ENCODE data around the gene CIDEA.
"Not testable (repeated sequence)": the region's sequence is repeated elsewhere in the genome, so short reads cannot be mapped to it uniquely, and the experiment has no call there.

CIDEA gene, protein sequence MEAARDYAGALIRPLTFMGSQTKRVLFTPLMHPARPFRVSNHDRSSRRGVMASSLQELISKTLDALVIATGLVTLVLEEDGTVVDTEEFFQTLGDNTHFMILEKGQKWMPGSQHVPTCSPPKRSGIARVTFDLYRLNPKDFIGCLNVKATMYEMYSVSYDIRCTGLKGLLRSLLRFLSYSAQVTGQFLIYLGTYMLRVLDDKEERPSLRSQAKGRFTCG

DNA sequence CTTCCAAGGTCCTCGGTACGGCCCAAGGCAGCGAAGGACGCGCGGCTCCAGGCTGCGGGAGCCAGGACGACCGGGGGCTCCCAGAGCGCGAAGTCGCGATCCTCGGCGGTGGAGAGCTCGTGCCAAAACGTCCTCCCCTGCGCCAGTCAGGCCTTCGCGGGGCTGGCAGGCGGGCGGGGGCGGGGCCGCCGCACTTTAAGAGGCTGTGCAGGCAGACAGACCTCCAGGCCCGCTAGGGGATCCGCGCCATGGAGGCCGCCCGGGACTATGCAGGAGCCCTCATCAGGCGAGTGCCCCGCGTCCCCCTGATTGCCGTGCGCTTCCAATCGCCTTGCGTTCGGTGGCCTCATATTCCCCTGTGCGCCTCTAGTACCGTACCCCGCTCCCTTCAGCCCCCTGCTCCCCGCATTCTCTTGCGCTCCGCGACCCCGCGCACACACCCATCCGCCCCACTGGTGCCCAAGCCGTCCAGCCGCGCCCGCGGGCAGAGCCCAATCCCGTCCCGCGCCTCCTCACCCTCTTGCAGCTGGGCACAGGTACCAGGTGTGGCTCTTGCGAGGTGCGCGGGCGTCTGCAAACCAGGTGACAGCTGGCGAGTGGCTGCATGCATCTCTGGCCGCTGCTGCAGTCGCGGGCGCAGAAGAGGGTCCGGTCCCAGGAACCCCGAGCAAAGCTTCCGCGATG is at the start of gene CIDEA:
Gene CIDEA, plus strand, starts transcription at position 226 of the 684 bp plus-strand sequence. Its CDS starts 23 bp downstream, at position 249.
- DNase-seq: no peak

GRCh38 chr18:12208296-12209153 is 45.6 kb upstream of the CIDEA start:
- not testable (repeated sequence) for DNase-seq

DNA sequence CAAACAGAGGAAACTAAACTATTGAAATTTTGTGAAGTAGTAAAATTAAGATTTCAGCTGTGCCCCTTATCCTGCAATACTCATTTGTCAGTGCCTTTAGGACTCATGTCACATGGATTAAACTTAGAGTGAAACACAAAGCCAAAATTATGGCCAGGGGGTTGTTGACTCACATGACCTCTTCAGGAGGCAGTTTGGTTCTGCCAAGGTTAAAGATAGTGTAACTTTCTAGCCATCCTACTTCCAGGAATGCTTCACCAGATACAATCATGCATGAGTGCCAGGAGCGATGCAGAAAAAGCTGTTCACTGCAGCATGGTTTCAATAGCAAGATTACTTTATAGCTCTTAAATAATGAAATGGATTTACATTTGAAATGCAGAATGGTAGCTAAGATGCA is 41.9 kb upstream of the CIDEA start:
- DNase-seq: not testable (repeated sequence)

DNA sequence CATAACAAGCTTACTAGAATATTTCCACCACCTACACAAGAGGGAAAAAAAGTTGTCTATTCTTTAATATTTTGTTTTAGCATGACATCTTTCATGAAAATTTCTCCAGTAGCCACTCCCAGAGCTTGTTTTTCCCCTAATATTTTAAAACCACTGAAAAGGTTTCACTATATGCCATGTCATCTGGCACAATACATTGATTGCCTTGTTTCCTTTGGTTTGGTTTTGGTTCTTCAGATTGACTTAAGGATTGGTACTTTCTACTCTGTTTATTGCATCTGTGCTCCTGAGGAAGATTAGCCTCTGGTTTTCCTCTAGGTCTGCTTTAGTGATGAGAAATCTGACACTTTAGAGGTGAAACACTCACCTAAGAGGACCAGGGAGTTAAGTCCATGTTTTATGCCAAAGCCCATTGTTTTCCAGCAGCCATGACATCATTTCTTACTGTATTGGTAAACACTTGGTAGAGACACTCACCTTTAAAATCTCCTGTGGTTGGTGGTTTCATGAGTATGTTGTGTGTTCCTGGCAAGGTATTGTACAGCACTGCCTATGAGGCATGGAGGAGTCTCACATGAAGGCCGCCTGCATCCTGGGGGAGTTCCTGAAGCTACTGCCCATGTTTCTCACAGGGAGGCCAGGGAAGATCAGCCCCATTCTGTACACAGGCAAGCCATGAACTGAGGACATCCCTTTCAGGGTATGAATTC is 39.7 kb upstream of the CIDEA start:
- DNase-seq: not testable (repeated sequence)

GRCh38 chr18:12216471-12216870 is 37.7 kb upstream of the CIDEA start:
- not testable (repeated sequence) for DNase-seq

GRCh38 chr18:12218603-12219002 is 35.6 kb upstream of the CIDEA start:
- not testable (repeated sequence) for DNase-seq

DNA sequence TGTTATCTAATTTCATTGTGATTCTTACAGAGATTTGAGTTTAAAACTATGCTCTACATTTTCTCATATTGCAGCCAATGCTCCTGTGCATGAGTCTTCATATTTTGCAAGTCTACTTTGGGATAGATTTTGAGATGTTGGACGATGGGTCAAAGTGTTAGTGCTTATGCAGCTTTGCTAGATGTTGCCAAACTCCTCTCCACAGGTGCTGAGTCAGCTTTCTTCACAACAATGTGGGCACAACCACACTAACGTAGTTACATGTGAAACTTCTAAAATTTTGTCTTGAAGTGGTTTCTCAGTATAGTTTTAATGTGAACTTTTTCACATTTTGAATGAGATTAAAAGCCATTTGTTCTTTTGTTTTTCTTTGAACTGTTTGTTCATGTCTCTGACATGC is 32.1 kb upstream of the CIDEA start:
- not testable (repeated sequence) for DNase-seq

GRCh38 chr18:12223326-12223725 is 30.8 kb upstream of the CIDEA start:
- not testable (repeated sequence) for DNase-seq

- not testable (repeated sequence) for DNase-seq
These were observed 27.4 kb upstream of the CIDEA start for GRCh38 chr18:12226807-12227206.

DNA sequence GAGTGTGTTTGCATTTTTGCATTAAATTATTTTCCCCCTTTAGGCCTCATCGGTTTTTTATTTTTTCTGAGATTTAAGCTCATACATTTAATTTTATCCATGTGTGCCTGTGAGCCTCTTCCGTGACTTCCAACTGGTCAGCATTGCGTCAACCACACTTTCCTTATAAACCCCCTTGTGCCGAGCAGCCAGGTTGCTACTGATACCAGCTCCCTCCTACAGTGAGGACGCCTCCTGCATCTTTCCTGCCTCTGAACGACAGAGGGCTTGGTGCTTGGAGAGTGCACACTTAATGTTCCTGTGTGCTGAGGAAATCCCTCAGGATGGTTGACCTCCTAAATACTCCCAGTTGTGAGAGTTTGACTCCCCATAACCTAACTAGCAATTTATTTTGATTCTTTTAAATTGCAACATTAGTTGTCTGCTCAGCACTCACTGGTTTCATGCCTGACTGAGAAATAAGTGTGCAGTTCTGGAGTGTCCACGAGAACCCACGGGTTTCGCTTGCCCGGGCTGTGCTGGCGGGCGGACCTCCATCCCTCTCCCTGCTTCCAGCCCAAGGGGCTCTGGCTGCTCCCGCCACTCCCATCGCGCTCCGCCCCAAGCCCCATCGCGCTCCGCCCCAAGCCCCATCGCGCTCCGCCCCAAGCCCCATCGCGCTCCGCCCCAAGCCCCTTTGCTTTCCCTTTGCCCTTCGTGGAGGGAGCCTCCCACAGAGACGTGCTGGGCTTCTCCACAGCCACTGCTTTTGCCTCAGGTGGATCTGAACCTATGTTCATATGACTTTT is 26.6 kb upstream of the CIDEA start:
- not testable (repeated sequence) for DNase-seq

DNA sequence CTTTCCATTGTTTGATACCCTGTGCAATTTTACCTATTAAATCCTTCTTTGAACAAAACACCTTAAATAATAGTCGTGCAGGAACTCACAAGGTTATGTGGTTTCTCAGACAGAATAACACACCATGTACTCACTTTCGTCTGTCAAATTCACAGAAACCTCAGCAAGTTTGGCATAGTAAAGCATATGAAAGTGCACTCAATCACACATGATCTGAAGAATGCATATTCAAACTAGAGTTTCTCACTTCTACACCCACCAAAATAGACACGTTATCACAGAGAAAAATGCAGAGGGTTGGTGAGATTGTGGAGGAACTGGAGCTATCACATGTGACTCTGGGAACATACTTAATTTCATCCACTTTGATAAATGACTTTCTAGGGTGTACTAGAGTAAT is 25.9 kb upstream of the CIDEA start:
- not testable (repeated sequence) for DNase-seq

GRCh38 chr18:12230561-12230960 is 23.6 kb upstream of the CIDEA start:
- DNase-seq: not testable (repeated sequence)

- no peak for DNase-seq
These were observed 22.9 kb upstream of the CIDEA start for GRCh38 chr18:12231040-12231882.

GRCh38 chr18:12231986-12232385 is 22.2 kb upstream of the CIDEA start:
- DNase-seq: no peak

DNA sequence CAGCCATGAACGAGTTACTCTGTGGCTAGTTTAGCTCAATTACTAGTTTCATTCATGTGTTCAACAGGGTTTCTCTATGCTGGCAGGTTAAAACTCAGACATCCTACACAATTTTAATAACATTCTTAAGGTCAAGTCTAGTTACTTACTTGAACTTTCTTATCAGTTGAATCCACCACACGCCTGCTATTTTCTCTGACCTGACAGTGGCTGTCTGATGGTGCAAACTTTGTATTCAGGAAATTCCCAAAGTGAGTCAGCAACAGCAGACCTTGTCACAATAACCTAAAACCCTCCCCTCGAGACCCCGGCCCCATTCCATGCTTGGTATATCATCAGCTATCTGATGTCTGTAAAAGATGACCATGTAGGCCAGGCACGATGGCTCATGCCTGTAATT is 20.8 kb upstream of the CIDEA start:
- DNase-seq: no peak

GRCh38 chr18:12234451-12235190 is 19.5 kb upstream of the CIDEA start:
- no peak for DNase-seq

- DNase-seq: no peak
These were observed 18.0 kb upstream of the CIDEA start for GRCh38 chr18:12236141-12236540.

- DNase-seq: peak; percentile 24
These were observed 17.0 kb upstream of the CIDEA start for GRCh38 chr18:12236934-12237832.

- no peak for DNase-seq
These were observed 15.3 kb upstream of the CIDEA start for GRCh38 chr18:12238826-12239225.

All from GOT3 (cell line).